ENCODE results near the gene RNF138.
"Not testable (repeated sequence)": the region's sequence is repeated elsewhere in the genome, so short reads cannot be mapped to it uniquely, and the experiment has no call there.

Gene RNF138, protein sequence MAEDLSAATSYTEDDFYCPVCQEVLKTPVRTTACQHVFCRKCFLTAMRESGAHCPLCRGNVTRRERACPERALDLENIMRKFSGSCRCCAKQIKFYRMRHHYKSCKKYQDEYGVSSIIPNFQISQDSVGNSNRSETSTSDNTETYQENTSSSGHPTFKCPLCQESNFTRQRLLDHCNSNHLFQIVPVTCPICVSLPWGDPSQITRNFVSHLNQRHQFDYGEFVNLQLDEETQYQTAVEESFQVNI

DNA sequence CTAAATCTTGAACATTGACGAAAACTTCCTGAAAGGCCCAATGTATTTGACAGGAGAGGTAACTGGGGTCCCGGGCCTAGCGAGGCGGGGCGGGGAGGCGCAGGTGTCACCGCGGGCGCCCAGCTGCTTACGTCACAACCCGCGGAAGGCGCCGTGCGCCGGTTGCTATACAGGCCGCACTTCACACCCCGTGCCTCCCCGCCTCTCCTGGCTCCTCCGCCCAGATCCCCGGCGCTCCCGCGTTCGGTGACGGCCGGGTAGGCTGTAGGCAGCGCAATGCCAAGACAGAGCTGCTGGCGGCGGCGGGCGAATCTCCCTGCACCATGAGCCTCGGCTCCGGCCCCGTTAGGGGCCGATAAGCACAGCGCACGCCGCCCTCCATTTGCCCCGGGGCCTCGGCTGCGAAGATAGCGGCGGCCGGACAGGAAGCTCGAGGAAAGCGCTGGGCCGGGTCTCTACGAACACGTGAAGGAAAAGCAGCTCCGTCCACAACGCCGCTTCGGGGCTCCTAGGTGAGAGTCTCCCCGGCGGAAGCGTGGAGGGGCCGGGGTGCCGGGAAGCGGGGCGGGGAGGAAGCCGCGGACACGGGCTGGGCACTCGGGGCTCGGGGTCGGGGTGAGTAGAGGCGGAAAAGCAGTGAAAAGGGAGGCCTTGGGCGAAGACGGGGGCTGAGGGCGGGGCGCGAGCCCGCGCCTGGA, at the start of gene RNF138:
Gene RNF138 (plus strand): TSS at position 151 of the 698 bp plus-strand sequence. CDS start 903 bp downstream, outside the sequence.
- peak; percentile 79 for DNase-seq

DNA sequence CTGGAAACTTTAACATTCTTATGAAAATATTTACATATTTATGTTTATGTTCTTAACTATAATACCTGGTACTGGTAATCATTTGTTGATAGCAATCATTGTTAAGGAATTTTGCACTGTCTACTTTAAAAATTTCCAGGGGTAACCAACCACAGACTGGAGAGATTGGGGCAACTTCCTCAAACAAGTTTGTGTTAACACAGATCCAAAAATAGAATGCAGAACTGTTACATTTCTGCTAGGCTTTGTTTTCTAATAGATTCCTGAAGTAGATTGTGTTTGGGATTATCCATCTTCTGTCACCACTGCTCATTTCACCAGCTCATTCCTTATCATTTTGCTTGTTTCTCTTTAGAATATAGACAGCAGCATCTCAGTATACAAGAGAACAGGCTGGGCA, 49.3 kb upstream of the RNF138 start:
- DNase-seq: no peak

DNA sequence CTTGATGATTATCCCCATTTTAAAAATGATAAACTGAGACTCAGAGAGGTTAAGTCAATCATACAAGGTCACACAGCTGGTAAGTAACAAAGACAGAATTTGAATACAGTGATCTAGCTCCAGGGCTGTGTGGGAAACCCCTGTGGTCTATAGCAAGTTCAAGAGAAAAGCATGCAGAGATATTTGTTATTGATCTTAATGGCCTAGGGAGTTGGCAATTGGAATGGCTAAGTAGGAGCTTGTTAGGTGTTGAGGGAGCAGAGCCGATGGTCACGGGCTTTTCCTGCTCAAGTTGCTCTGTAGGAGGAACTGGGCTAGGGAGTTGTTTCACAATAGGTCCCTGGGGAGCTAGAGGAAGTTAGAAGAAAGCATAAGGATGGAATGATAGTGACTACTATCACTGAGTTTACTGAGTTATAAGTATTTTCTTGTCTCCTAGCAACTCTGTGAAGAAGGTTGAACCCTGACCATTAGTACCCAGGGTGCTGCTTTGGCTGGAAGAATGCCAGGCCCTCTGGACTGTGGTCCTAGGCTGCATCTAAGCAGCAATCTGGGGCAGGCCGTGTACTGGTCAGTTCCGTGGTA, 43.1 kb upstream of the RNF138 start:
- no peak for DNase-seq

DNA sequence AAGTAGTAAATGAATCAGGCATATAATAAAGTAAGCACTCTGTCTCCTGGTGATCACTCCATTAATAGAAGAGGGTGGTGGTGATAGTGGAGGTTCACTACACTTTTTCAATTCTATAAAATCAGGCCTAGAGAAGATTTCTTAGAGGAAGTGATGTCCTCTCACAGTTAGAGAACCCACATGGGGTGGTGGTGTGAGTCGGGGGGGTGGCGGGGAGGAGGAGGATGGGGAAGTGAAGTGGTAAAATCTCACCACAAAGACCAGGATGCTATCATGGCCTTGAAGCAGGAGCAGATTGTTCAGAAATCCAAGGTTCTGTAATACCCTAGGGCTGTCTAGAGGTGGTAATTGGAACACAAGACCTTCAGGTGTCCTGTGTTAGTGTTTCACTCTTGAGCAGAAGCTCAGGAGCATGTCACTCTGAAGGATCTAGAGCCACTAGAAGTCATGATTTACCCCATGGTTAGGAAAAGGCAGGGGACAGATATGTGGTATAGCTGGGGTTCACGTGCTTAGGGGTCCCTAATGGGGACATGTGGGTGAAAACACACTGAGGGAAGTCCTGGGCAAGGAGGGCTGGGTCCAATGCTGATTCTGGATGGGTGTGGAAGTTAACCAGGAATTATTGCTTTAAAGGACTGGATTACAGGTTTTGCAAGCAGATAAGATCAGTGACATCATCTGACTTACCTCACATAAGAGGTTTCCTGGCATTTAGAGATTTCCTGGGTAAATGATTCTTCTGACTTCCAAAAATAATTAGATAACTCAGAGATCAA, 42.1 kb upstream of the RNF138 start:
- no peak for DNase-seq

DNA sequence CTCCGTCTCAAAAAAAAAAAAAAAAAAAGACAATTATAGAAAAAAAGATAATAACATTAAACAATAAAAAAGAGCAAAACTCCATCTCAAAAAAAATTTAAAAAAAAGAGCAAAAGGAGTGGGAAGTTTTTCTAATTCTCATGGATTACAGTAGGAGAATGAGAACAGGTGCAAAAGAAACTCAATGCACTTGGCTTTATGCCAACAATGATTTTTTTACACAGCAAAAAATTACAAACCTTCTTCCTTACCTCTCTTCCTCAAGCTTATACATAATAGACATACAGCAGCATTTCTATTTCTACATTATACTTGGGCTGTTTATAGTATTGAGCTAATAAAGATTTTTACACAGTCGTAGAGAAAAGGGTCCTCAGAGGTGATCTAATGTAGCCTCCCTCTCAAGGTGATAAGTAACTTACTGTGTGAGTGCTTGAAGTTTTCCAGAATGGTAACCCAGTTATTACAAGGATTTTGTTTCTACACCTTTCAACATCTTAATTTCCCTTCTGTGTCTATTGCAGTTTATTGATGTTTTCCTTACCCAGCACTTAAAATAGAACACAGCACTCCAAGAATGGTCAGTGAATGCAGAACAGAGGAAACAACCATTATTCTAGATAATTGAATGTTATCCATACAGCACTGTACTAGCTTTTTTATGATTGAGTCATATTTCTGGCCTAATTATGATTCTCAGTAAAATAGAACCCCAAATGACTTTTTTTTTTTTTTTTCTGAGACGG, 34.9 kb upstream of the RNF138 start:
- no peak for DNase-seq

DNA sequence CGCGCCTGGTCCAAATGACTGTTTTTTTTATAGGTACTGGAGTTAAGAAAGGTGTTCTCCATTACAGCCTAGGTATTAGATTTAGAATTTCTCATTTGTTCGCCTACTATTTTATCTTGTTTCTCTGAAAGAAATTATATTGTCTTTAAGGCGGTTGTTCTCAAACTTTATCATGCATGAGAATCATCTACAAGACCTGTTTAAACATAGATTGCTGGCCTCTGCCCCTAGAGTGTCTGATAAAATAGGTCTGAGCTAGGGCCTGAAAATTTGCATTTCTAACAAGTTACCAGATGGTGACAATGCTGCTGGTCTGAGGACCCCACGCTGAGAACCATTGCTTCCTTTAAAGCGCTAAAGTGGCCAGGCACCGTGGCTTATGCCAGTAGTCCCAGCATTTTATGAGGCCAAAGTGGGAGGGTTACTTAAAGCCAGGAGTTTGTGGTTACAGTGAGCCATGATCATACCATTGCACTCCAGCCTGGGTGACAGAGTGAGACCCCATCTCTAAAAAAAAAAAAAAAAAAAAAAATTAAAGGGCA, 34.0 kb upstream of the RNF138 start:
- DNase-seq: no peak

DNA sequence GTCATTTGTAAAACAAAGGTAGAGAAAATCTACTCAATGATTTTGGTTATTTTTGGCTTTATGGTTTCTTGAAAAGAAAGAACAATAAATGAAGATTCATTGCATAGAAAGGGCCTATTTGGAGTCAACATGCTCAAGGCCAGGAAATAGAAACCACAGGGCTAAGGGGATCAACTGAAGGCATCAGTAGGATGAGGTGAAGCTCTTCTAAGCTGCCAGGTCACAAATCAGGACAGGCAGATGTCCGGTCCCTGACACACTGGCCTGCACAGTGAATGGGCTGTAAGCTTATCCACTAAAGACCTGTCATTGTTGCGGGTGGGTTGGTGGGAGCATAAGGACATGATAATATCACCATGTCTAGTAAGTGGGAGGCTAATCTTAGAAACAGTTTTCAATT, 31.6 kb upstream of the RNF138 start:
- no peak for DNase-seq

DNA sequence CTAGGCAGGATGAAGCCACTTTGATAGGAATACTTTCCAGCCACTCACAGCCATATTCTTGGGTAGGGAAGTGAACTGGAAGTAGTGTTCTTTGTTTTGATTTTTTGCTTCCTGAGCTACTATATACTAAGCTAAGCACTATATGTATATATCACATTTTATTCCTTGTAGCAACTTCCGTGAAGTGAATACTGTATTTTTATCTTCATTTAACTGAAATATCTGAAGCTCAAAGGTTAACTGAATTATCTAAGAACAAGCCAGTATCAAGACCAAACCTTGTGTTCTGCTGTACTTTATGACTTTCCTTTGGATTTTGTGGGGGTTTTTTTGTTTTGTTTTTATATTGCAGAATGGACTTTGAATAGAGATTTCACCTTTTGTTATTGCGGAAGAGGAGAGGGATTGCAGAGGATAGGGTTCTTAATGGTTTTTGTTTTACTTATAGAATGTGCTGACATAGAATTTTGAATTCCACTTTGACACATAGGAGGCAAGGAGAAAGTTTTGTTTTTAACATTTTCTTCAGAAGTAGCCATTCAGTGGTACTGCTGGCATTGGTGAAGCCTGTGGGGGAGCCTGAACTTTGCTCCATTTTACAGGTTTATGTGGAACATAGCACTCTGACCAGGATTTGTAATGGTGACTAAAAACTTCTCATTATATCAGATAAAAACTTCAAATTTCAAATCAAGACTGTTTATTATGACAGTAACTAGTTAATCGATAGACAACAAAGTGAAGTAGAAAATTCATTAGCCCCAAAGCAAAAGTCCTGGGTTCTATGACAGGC, 24.1 kb upstream of the RNF138 start:
- DNase-seq: no peak

DNA sequence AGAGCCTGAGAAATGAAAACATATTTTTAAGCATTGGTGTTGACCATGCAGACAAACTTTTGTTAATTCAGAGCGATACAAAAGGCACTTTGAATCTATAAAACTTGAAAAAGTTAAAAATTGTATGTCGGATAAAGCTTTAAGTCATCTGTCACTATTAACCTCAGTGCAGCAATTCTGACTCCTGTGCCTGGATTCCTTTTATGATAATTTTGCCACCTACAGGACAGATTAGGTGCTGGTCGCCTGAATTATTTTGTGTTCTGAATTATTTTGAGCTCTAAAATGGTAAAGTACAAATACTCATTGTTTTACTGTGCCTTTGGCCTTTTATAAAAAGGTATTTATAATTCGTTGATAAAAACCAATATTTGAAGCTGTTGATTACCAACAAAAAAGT, 19.4 kb upstream of the RNF138 start:
- DNase-seq: no peak

DNA sequence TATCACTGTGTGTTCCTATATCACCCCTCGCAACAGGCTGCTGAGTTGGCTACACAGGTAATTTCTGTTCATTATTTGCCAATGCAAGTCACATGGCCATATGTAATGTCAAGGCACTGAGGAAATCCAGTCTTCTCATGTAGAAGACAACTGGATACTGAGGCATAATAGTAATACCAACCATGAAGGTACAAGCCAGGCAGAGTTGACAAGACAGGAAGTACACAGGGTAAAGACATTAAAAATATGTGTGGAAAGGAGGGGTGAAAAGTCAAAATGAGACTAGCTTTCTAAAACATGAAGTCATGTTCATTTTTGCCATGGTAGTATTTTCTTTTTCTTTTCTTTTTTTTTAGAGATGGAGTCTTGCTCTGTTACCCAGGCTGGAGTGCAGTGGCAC, 17.5 kb upstream of the RNF138 start:
- no peak for DNase-seq

DNA sequence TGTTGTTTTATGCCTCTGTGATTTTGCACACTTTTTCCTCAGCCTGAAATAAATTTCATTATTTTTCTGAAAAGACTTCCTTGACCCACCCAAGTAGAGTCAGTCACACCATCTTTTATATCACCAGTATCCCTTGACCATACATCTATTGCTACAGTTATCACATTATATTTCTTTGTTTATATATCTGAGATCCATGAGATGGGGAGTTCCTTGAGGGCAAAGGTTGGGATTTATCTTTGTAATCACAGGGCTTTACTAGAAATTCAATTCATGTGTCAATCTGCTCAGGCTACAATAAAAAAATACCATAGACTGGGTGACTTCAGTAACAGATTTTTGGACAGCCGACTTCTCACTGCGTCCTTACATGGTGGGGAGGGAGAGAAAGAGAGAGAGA, 12.8 kb upstream of the RNF138 start:
- no peak for DNase-seq

DNA sequence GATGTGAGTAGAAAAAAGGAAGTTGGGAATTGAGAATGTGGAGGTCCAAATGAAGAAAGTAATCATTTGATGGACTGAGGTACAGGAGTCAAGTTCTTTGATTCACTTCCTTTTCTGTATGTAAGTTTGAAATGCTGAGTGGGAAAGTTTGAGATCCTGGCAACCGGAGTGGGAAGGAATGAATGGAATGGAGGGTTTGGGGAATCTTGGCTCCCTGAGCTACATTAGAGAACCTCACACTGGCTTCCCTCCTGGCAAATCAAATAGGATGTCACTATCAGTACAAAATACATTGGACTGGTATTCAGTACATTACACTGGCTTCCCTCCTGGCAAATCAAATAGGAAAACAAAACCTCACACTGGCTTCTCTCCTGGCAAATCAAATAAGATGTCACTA, 9.8 kb upstream of the RNF138 start:
- DNase-seq: no peak

DNA sequence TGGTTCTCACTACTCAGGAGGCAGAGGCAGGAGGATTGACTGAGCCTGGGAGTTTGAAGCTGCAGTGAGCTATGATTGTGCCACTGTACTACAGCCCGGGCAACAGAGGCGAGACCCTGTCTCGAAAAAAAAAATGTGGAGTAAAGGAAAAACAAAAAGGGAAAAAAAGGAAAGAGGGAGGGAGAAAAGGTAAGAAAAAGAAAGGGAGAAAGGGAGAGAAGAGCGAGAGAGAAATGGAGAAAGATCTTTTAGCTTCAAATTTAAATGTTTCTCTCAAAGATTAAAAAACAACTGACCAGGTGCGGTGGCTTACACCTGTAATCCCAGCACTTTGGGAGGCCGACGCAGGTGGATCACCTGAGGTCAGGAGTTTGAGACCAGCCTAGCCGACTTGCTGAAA, 7.9 kb upstream of the RNF138 start:
- DNase-seq: no peak

DNA sequence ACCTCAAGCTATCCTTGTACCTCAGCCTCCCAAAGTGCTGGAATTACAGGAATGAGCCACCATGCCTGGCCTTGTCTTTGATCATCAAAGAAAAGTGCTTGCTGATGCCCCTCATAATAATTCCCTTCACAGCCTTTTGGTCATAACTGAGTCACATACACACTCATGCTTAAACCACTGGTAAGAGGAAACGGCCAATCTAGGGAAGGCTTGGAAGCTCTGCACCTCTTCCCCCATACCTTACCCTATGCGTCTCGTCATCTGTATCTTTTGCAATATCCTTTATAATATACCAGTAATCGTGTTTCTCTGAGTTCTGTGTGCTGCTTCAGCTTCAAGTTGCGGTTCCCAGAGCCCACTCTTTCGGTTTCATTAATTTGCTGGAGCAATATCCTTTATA, 4.8 kb upstream of the RNF138 start:
- DNase-seq: no peak

DNA sequence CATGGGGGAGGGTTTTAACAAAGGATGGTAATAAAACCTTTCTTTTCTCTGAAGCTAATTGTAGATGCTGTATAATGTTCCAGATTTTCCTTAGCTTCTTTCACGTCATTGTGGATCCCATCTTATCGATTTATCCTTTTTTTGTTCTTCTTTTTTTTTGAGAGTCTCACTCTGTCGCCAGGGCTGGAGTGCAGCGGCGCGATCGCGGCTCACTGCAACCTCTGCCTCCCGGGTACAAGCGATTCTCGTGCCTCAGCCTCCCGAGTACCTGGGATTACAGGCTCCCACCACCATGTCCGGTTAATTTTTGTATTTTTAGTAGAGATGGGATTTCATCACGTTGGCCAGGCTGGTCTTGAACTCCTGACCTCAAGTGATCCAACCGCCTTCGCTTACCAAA, 843 bp upstream of the RNF138 start:
- DNase-seq: not testable (repeated sequence)

DNA sequence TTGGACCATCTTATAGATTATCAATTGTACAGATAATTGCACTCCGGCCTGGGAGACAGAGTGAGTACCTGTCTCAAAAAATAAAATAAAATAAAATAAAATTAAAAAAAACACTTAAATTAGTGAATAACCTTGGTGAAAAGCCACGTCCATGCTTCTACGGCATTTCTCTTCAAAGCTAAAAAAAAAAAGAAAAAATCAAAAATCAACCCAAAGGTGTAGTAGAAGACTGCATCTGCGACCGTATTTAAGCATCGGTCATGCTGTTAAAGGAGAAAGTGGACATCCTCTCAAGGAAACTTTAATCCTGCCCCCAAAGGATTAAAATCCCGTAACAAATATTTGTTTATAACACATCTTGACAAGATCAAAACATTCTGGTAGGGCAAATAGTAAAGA, 350 bp upstream of the RNF138 start:
- no peak for DNase-seq

DNA sequence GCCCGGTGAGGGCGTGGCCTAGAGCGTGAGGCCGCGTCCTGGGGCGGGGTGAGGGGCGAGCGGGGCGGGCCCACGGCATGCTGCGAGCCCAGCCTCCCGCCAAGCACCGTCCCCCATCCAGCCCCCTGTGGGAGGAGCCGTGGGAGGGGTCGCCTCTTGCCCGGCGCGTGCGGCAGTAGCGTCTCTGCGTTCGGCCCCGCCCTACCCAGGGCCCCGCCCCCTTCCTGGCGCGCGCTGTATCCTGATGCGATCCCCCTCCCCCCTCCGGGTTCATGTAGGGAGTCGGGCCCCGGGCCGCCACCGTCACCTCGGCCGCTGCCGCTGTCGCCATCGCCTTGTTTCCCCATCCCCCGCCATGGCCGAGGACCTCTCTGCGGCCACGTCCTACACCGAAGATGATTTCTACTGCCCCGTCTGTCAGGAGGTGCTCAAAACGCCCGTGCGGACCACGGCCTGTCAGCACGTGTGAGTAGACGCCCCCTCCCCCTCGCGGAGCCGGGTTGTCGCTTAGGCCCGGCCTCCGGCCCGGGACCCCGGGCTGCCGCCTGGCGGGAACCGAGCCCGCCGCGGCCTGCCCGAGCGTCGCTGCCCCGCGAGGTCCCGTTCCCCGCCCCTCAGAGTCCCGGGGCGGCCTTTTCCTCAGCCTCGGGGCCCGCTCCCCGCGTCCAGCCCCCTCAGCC, 888 bp downstream of the RNF138 start:
- peak; percentile 97 for DNase-seq

DNA sequence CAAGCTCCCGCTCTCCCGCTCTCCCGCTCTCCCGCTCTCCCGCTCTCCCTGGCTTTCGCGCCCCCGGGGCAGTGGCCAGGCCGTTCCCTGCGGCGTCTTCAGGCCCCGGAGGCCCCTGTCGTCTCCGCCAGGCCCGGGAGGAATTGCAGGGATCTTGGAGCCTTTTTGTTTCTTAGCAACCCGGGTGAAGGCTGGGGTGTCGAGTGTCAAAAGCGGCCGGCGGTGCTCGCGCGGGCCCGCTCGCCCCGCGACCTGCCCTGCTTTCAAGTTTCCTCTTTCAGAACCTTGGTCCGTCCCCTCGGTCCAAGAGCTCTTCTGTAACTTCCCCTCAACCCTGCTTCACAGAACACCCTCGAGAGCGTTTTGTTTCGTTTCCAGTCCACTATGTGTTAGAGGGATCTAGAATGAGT, 1.4 kb downstream of the RNF138 start:
- peak; percentile 12 for DNase-seq

DNA sequence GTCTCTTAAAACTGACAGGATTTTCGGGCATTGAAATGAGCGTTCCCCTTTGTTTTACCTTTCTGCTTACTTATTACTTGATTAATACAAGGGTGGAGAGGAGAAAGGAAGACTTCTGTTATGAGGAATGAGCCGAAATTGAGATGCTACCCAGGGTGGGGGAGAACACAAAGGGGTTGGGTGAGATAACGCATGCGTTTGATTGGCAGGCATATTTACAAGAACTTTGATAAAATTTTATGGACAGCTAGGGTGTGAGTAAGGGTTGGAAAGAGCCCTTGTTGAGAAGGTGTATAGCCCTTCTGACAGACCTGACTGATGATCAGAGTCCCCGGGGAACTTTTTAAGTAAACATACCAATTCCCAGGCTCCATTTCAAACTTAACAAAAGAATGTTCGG, 1.8 kb downstream of the RNF138 start:
- DNase-seq: no peak

DNA sequence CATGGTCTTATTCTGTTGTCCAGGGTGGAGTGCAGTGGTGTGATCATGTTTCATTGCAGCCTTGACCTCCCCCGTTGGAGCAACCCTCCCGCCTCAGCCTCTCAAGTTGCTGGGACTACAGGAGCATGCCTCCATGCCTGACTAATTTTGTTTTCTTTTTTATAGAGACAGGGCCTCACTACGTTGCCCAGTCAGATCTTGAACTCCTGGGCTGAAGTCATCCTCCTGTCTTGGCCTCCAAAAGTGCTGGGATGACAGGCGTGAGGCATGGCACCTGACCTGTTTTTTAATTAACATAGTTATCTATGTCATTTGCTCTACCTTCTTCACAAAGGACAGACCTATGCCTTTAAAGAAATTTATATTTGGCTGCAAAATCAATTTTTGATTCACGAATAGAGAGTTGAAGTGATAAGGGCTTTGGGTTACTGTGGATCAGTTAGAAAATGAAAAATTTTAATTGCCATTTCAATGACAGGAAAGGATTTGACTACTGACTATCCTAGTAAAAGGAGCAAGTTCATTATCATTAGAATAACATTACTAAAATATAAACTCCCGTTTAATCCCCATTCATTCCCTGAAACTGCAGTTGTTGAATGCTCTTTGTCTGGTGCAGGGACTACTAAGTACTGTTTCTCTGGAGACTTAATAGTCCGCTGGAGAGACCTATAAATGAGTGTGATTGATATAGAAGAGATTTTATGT, 3.7 kb downstream of the RNF138 start:
- DNase-seq: no peak

DNA sequence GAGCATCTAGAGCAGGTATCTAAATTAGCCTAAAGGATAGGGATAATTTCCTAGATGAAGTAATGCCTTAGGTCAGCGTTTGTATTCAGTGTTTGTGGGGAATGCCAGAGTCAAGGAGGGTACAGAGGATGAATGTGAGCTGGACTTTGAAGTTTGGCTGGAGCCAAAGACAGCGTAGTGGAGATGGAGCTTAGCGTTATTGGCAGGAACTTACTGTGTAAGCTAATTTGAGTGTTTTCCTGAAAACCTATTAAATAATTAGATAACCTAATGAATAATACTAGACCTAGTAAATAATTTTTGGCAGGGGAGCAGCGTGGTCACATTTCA, 4.2 kb downstream of the RNF138 start:
- DNase-seq: no peak

Measured in NCI-H1105 (cell line).